ENCODE measurements around the gene SLC5A9. TPM values are rescaled to one million over a fixed set of nuclear protein-coding genes. Genes with fewer than 3 reads are reported as not detected.
A peak's percentile ranks its signal among the peaks of the same experiment; 100 is the strongest.

SLC5A9 gene
- total and polyA plus RNA-seq, 2 donors (not counting 1 experiment from before 2014, with no cell fraction given) = not detected

- no peaks in the 10 kb centered on the region for H3K9me3 ChIP-seq (ENCODE audit: control insufficient read depth, insufficient read depth, low read depth, low read length)
- no peaks in the 10 kb centered on the region for H3K79me2 ChIP-seq (ENCODE audit: control insufficient read depth, insufficient read depth, low read length)
- no peaks in the 10 kb centered on the region for H3K36me3 ChIP-seq (ENCODE audit: control insufficient read depth, insufficient read depth, low read length)
- no peak for DNase-seq (ENCODE audit: low read depth in 2 of 2)
- H4K20me1 ChIP-seq (ENCODE audit: control insufficient read depth, extremely low read depth, insufficient read depth, low read length) = no peaks in the 10 kb centered on the region
- H2AFZ ChIP-seq (ENCODE audit: low read length) = no peak overlapping the region
- no peak overlapping the region for H3K4me3 ChIP-seq (replicated peaks in 1 of 4; ENCODE audit: control extremely low read depth in 1 of 4, insufficient read depth in 1 of 4, low read depth in 3 of 4, low read length in 4 of 4)
- no peak overlapping the region for H3K27ac ChIP-seq (ENCODE audit: insufficient read depth, low read length)
- H3K27me3 ChIP-seq (ENCODE audit: control insufficient read depth, insufficient read depth, low read length) = no peaks in the 10 kb centered on the region
- TF ChIP-seq CTCF (conservative IDR thresholded peaks at IDR 0.05 in 1 of 2, IDR thresholded peaks at IDR 0.05 in 1 of 2; ENCODE audit: low read depth in 1 of 2, low read length in 2 of 2) = no peak
- no peak for TF ChIP-seq EZH2 (IDR thresholded peaks at IDR 0.05; ENCODE audit: low read length, missing control alignments)
- H3K4me2 ChIP-seq (ENCODE audit: extremely low read depth, insufficient read depth, low read length) = no peak overlapping the region
- no peaks in the 10 kb centered on the region for H3K4me1 ChIP-seq (ENCODE audit: control insufficient read depth, extremely low read depth, insufficient read depth, low read length)
- no peak overlapping the region for H3K9ac ChIP-seq (ENCODE audit: insufficient read depth, low read length)
These were observed 26.3 kb upstream of the SLC5A9 start for GRCh38 chr1:48196237-48196636.

DNA sequence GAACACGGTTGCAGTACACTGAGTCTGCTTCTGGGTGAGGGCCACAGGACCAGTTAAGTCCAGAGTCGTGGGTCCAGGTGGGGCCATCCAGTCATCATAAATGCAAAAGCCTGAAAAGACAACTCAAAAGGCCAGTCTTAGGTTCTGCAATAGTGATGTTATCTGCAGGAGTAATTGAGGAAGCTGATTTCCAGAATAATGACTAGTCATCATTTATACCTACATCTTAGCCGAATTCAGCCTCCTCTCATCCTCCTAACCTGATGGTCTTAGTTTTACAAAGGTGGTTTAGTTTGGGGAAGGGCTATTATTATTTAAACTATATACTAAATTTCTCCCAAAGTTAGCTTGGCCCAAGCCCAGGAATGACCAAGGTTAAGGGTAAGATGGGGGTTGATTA, 23.5 kb upstream of the SLC5A9 start:
- Histone ChIP-seq H3K27me3 (ENCODE audit: control insufficient read depth, insufficient read depth, low read length) (no peaks in the 10 kb centered on the region), H4K20me1 (ENCODE audit: control insufficient read depth, extremely low read depth, insufficient read depth, low read length) (no peaks in the 10 kb centered on the region), H3K4me3 (replicated peaks in 1 of 4; ENCODE audit: control extremely low read depth in 1 of 4, insufficient read depth in 1 of 4, low read depth in 3 of 4, low read length in 4 of 4) (no peak overlapping the region), H3K27ac (ENCODE audit: insufficient read depth, low read length) (no peak overlapping the region), H2AFZ (ENCODE audit: low read length) (no peak overlapping the region), H3K4me1 (ENCODE audit: control insufficient read depth, extremely low read depth, insufficient read depth, low read length) (peaks cover 3% of the 10 kb centered on the region), H3K9me3 (ENCODE audit: control insufficient read depth, insufficient read depth, low read depth, low read length) (no peaks in the 10 kb centered on the region), H3K9ac (ENCODE audit: insufficient read depth, low read length) (no peak overlapping the region), H3K4me2 (ENCODE audit: extremely low read depth, insufficient read depth, low read length) (no peak overlapping the region), H3K36me3 (ENCODE audit: control insufficient read depth, insufficient read depth, low read length) (no peaks in the 10 kb centered on the region), H3K79me2 (ENCODE audit: control insufficient read depth, insufficient read depth, low read length) (no peaks in the 10 kb centered on the region)
- no peak for DNase-seq (ENCODE audit: low read depth in 2 of 2)
- TF ChIP-seq CTCF (conservative IDR thresholded peaks at IDR 0.05 in 1 of 2, IDR thresholded peaks at IDR 0.05 in 1 of 2; ENCODE audit: low read depth in 1 of 2, low read length in 2 of 2) (no peak), EZH2 (IDR thresholded peaks at IDR 0.05; ENCODE audit: low read length, missing control alignments) (no peak)

DNA sequence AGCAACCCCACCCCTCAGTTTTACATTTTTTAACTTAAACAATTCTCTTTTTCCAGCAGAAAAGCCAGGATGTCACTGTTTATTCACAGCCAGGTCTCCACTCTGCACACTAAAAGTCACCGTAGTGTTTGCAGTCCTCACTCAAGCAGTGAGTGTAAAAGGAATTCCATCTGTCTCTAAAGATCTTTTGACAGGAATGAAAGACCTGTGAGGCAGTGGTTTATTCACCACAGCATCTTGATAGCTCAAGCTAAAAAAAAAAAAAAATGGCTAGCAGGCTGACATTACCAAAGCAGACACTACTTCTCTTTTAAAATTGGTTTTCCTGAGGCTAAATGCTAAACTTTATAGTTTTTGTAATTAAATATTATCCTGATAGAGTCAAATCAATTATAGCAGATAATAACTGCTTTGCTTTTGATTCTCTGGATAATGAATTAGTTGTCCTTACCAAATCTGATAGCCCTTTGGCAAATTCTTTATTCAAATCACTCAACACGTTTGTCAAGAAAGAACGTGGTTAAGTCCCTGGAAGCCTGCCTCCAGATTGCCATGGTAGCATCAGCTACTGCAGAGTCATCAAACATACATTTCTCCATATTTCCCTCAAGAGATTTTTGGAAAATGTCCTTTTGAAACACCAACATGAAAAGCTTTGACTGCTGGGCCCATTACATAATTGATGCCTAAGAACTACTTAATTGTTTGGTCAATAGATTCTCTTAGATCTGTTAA, 22.2 kb upstream of the SLC5A9 start:
- no peak overlapping the region for H2AFZ ChIP-seq (ENCODE audit: low read length)
- peak; percentile 23 to 73 for DNase-seq (ENCODE audit: low read depth in 2 of 2)
- no peaks in the 10 kb centered on the region for H3K9me3 ChIP-seq (ENCODE audit: control insufficient read depth, insufficient read depth, low read depth, low read length)
- H4K20me1 ChIP-seq (ENCODE audit: control insufficient read depth, extremely low read depth, insufficient read depth, low read length) = no peaks in the 10 kb centered on the region
- no peaks in the 10 kb centered on the region for H3K36me3 ChIP-seq (ENCODE audit: control insufficient read depth, insufficient read depth, low read length)
- no peak overlapping the region for H3K27ac ChIP-seq (ENCODE audit: insufficient read depth, low read length)
- no peak overlapping the region for H3K9ac ChIP-seq (ENCODE audit: insufficient read depth, low read length)
- H3K27me3 ChIP-seq (ENCODE audit: control insufficient read depth, insufficient read depth, low read length) = no peaks in the 10 kb centered on the region
- TF ChIP-seq CTCF (conservative IDR thresholded peaks at IDR 0.05 in 1 of 2, IDR thresholded peaks at IDR 0.05 in 1 of 2; ENCODE audit: low read depth in 1 of 2, low read length in 2 of 2) = no peak
- TF ChIP-seq EZH2 (IDR thresholded peaks at IDR 0.05; ENCODE audit: low read length, missing control alignments) = no peak
- no peaks in the 10 kb centered on the region for H3K79me2 ChIP-seq (ENCODE audit: control insufficient read depth, insufficient read depth, low read length)
- no peak overlapping the region for H3K4me3 ChIP-seq (replicated peaks in 1 of 4; ENCODE audit: control extremely low read depth in 1 of 4, insufficient read depth in 1 of 4, low read depth in 3 of 4, low read length in 4 of 4)
- H3K4me1 ChIP-seq (ENCODE audit: control insufficient read depth, extremely low read depth, insufficient read depth, low read length) = peaks cover 3% of the 10 kb centered on the region
- H3K4me2 ChIP-seq (ENCODE audit: extremely low read depth, insufficient read depth, low read length) = no peak overlapping the region

All from fibroblast of lung (primary cell).